Ectodermal cell (in vitro differentiated cells): ENCODE results near the gene GALNT10.

Experiments
- H3K27ac ChIP-seq: 2 replicates; pipeline ENCODE4 v1.7.0; 2013; ENCODE audit warnings: mild to moderate bottlenecking, low read depth, low read length; ENCODE audit not compliant: insufficient read depth, poor library complexity, severe bottlenecking
- H3K27me3 ChIP-seq: 2 replicates; pipeline ENCODE4 v1.7.0; 2013; ENCODE audit warnings: mild to moderate bottlenecking, low read length; ENCODE audit not compliant: insufficient read depth, control insufficient read depth, poor library complexity, severe bottlenecking
- H3K36me3 ChIP-seq: one replicate; pipeline ENCODE4 v1.7.0; 2013; ENCODE audit warnings: low read length; ENCODE audit not compliant: control insufficient read depth, insufficient read depth
- H3K4me1 ChIP-seq: one replicate; pipeline ENCODE4 v1.7.0; 2013; ENCODE audit warnings: low read length; ENCODE audit not compliant: control insufficient read depth, insufficient read depth
- H3K4me3 ChIP-seq: 2 replicates; pipeline ENCODE4 v1.7.0; 2013; ENCODE audit warnings: low read depth, low read length, control low read depth; ENCODE audit not compliant: insufficient read depth
- H3K9me3 ChIP-seq: 2 replicates; pipeline ENCODE4 v1.7.0; 2013; ENCODE audit warnings: mild to moderate bottlenecking, low read length, moderate library complexity; ENCODE audit not compliant: control insufficient read depth
- WGBS, 2 experiments: methylation state at CpG; one replicate each; pipeline ENCODE4 v1.1.7; 2013; ENCODE audit warnings: missing lambda C conversion rate in 2 of 2; 5-methylcytosine and 5-hydroxymethylcytosine counted together

GALNT10 gene

GRCh38 chr5:154456540-154456939 lies 266.0 kb downstream of the GALNT10 start:
- Histone ChIP-seq H3K27me3 (no peaks in the 10 kb centered on the region), H3K27ac (no peak overlapping the region), H3K4me3 (no peak overlapping the region), H3K9me3 (no peaks in the 10 kb centered on the region), H3K4me1 (no peaks in the 10 kb centered on the region), H3K36me3 (peaks cover 10% of the 10 kb centered on the region)
- WGBS, 2 experiments, result 95 to 98% methylated on average over 3 of the region's 3 CpGs

- no peaks in the 10 kb centered on the region for H3K4me1 ChIP-seq
- no peak overlapping the region for H3K4me3 ChIP-seq
- H3K9me3 ChIP-seq, result no peaks in the 10 kb centered on the region
- peaks cover 7% of the 10 kb centered on the region for H3K36me3 ChIP-seq
- H3K27me3 ChIP-seq, result no peaks in the 10 kb centered on the region
- 89 to 90% methylated on average over 3 of the region's 3 CpGs for WGBS, 2 experiments
- H3K27ac ChIP-seq, result no peak overlapping the region
These were observed 268.5 kb downstream of the GALNT10 start for GRCh38 chr5:154459015-154459414.

- peaks cover 3% of the 10 kb centered on the region for H3K27me3 ChIP-seq
- 91 to 98% methylated on average over 4 of the region's 4 CpGs for WGBS, 2 experiments
- H3K9me3 ChIP-seq, result no peaks in the 10 kb centered on the region
These were observed 269.6 kb downstream of the GALNT10 start for GRCh38 chr5:154460172-154460571.

GRCh38 chr5:154461531-154461930 lies 271.0 kb downstream of the GALNT10 start:
- WGBS, 2 experiments, result 51 to 60% methylated on average over 6 of the region's 6 CpGs
- no peaks in the 10 kb centered on the region for H3K9me3 ChIP-seq
- H3K27ac ChIP-seq, result no peak overlapping the region

More at GRCh38 chr5:154460172-154460571, 269.6 kb downstream of the GALNT10 start:
- H3K27ac ChIP-seq, result no peak overlapping the region
- H3K36me3 ChIP-seq, result peaks cover 7% of the 10 kb centered on the region
- H3K4me3 ChIP-seq, result no peak overlapping the region
- H3K4me1 ChIP-seq, result no peaks in the 10 kb centered on the region

GRCh38 chr5:154464438-154464837 lies 273.9 kb downstream of the GALNT10 start:
- Histone ChIP-seq H3K9me3 (no peaks in the 10 kb centered on the region), H3K4me1 (no peaks in the 10 kb centered on the region), H3K4me3 (no peak overlapping the region), H3K27ac (no peak overlapping the region), H3K27me3 (peaks cover 34% of the 10 kb centered on the region), H3K36me3 (no peaks in the 10 kb centered on the region)
- WGBS, 2 experiments, result 80 to 81% methylated on average over 1 of the region's 1 CpG

More at GRCh38 chr5:154461531-154461930, 271.0 kb downstream of the GALNT10 start:
- H3K27me3 ChIP-seq, result peaks cover 13% of the 10 kb centered on the region
- no peak overlapping the region for H3K4me3 ChIP-seq
- peaks cover 2% of the 10 kb centered on the region for H3K36me3 ChIP-seq
- no peaks in the 10 kb centered on the region for H3K4me1 ChIP-seq

- Histone ChIP-seq H3K27ac (no peak overlapping the region), H3K36me3 (no peaks in the 10 kb centered on the region), H3K4me1 (no peaks in the 10 kb centered on the region), H3K27me3 (peaks cover 42% of the 10 kb centered on the region), H3K4me3 (no peak overlapping the region), H3K9me3 (no peaks in the 10 kb centered on the region)
- WGBS, 2 experiments, result 85 to 89% methylated on average over 5 to 6 of the region's 6 CpGs
These were observed 274.6 kb downstream of the GALNT10 start for GRCh38 chr5:154465169-154465568.

GRCh38 chr5:154466147-154466546 lies 275.6 kb downstream of the GALNT10 start:
- Histone ChIP-seq H3K4me3 (no peak overlapping the region), H3K27ac (no peak overlapping the region), H3K4me1 (no peaks in the 10 kb centered on the region), H3K36me3 (no peaks in the 10 kb centered on the region), H3K27me3 (peaks cover 52% of the 10 kb centered on the region), H3K9me3 (no peaks in the 10 kb centered on the region)
- 80 to 82% methylated on average over 5 of the region's 5 CpGs for whole genome bisulfite sequencing, 2 experiments

- no peak overlapping the region for H3K27ac ChIP-seq
- no peaks in the 10 kb centered on the region for H3K36me3 ChIP-seq
- no peak overlapping the region for H3K4me3 ChIP-seq
- no peaks in the 10 kb centered on the region for H3K9me3 ChIP-seq
- H3K27me3 ChIP-seq, result peaks cover 57% of the 10 kb centered on the region
- no peaks in the 10 kb centered on the region for H3K4me1 ChIP-seq
- 80 to 84% methylated on average over 5 of the region's 5 CpGs for WGBS, 2 experiments
These were observed 276.1 kb downstream of the GALNT10 start for GRCh38 chr5:154466671-154467070.

- no peaks in the 10 kb centered on the region for H3K4me1 ChIP-seq
- H3K36me3 ChIP-seq, result no peaks in the 10 kb centered on the region
- H3K27ac ChIP-seq, result no peak overlapping the region
- no peaks in the 10 kb centered on the region for H3K9me3 ChIP-seq
- WGBS, 2 experiments, result 33 to 38% methylated on average over 18 of the region's 18 CpGs
- H3K4me3 ChIP-seq, result no peak overlapping the region
- H3K27me3 ChIP-seq, result peaks cover 68% of the 10 kb centered on the region
These were observed 277.3 kb downstream of the GALNT10 start for GRCh38 chr5:154467655-154468354.

- Histone ChIP-seq H3K27me3 (peaks cover 88% of the 10 kb centered on the region), H3K9me3 (no peaks in the 10 kb centered on the region), H3K36me3 (no peaks in the 10 kb centered on the region), H3K4me1 (peaks cover 6% of the 10 kb centered on the region), H3K27ac (no peak overlapping the region), H3K4me3 (no peak overlapping the region)
- WGBS, 2 experiments, result 44 to 60% methylated on average over 2 of the region's 2 CpGs
These were observed 279.6 kb downstream of the GALNT10 start for GRCh38 chr5:154470137-154470536.
